ENCODE measurements around the gene TM9SF4.

The TM9SF4 gene

DNA sequence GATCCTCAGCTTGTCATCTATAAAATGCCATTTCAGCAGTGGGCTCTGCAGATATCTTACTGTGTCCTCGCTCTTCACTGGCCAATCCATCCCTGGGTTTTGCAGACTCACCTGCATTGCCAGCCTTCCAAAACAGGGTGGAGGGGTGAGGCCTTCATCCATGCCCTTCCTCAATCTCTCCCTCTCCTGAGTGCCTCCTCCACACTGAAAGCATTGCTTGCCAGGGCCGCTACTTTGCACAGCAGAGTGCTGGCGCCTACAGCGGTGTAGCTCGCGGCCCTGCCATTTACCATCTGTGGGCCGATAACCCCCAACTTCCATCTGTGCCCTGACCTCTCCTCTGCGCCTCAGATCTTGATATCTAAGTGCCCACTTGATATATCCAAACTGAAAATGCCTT is 29.4 kb downstream of the TM9SF4 start:
- Histone ChIP-seq H3K36me3 (ENCODE audit: control insufficient read depth in 2 of 2, insufficient read depth in 2 of 2, low read length in 2 of 2) (peaks cover 66 to 74% of the 10 kb centered on the region in 2 donors), H3K4me1 (ENCODE audit: control insufficient read depth in 2 of 2, insufficient read depth in 2 of 2, low read length in 2 of 2) (no peaks in the 10 kb centered on the region), H3K4me3 (ENCODE audit: low read length in 2 of 2) (no peak overlapping the region), H3K27me3 (ENCODE audit: control insufficient read depth in 2 of 2, insufficient read depth in 2 of 2, low read length in 2 of 2) (no peaks in the 10 kb centered on the region), H3K9ac (ENCODE audit: low read depth in 1 of 2, low read length in 2 of 2) (no peak overlapping the region), H3K27ac (ENCODE audit: low read depth in 2 of 2, low read length in 2 of 2) (no peak overlapping the region), H3K9me3 (ENCODE audit: control insufficient read depth in 2 of 2, low read length in 2 of 2) (no peaks in the 10 kb centered on the region)

DNA sequence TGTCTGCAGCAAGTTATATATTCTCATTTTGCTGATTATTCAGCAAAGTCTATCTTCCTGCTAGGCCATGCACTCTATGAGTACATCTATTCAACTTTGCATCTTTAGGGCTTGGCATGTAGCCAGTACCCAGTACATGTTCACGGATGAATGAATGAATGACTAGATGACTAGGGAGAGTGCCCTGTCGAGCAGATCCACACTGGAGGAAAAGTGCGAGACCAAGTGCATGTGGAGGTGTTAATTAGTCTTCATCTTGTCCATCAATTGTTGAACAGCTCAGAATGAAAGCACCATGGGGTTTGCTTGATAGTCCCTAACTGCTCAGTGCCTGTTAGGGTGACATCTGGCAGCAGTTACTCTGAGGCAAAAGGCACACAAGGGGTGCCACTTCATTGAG is 30.4 kb downstream of the TM9SF4 start:
- Histone ChIP-seq H3K27ac (ENCODE audit: low read depth in 2 of 2, low read length in 2 of 2) (no peak overlapping the region), H3K9ac (ENCODE audit: low read depth in 1 of 2, low read length in 2 of 2) (no peak overlapping the region), H3K36me3 (ENCODE audit: control insufficient read depth in 2 of 2, insufficient read depth in 2 of 2, low read length in 2 of 2) (peaks cover 72 to 82% of the 10 kb centered on the region in 2 donors), H3K9me3 (ENCODE audit: control insufficient read depth in 2 of 2, low read length in 2 of 2) (no peaks in the 10 kb centered on the region), H3K27me3 (ENCODE audit: control insufficient read depth in 2 of 2, insufficient read depth in 2 of 2, low read length in 2 of 2) (no peaks in the 10 kb centered on the region), H3K4me3 (ENCODE audit: low read length in 2 of 2) (no peak overlapping the region), H3K4me1 (ENCODE audit: control insufficient read depth in 2 of 2, insufficient read depth in 2 of 2, low read length in 2 of 2) (no peaks in the 10 kb centered on the region)

DNA sequence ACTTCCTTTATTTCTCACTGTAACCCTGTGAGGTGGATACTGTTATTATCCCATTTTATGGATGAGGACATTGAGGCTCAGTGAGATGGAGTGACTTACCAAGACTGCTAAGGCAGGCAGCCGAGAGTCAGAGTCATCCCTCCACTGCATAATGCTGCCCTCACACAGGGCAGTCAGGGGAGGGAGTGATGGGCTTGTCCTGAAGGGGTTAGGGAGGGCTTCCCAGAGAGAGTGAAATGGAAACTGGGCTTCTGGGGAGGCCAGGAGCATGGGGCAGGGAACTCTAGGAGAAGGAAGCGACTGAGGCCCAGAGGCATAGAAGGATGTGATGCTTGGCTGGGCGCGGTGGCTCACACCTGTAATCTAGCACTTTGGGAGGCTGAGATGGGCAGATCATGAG is 31.1 kb downstream of the TM9SF4 start:
- H3K9me3 ChIP-seq (ENCODE audit: control insufficient read depth in 2 of 2, low read length in 2 of 2): no peaks in the 10 kb centered on the region
- H3K27ac ChIP-seq (ENCODE audit: low read depth in 2 of 2, low read length in 2 of 2): no peak overlapping the region
- no peaks in the 10 kb centered on the region for H3K4me1 ChIP-seq (ENCODE audit: control insufficient read depth in 2 of 2, insufficient read depth in 2 of 2, low read length in 2 of 2)
- H3K27me3 ChIP-seq (ENCODE audit: control insufficient read depth in 2 of 2, insufficient read depth in 2 of 2, low read length in 2 of 2): no peaks in the 10 kb centered on the region
- peaks cover 74 to 86% of the 10 kb centered on the region in 2 donors for H3K36me3 ChIP-seq (ENCODE audit: control insufficient read depth in 2 of 2, insufficient read depth in 2 of 2, low read length in 2 of 2)
- no peak overlapping the region for H3K4me3 ChIP-seq (ENCODE audit: low read length in 2 of 2)
- H3K9ac ChIP-seq (ENCODE audit: low read depth in 1 of 2, low read length in 2 of 2): no peak overlapping the region

DNA sequence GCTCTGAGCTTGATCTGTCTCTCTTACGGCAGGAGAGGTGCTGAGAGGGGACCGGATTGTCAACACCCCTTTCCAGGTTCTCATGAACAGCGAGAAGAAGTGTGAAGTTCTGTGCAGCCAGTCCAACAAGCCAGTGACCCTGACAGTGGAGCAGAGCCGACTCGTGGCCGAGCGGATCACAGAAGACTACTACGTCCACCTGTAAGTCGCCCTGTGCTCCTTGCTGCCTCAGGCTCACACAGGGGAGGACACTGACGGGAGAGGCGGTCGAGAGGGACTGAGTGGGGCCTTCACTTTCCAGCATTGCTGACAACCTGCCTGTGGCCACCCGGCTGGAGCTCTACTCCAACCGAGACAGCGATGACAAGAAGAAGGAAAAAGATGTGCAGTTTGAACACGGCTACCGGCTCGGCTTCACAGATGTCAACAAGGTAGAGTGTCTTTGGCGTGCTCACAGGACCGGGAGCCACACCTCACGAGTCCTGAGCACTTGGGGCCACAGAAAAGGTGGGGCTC is 32.0 kb downstream of the TM9SF4 start:
- no peaks in the 10 kb centered on the region for H3K4me1 ChIP-seq (ENCODE audit: control insufficient read depth in 2 of 2, insufficient read depth in 2 of 2, low read length in 2 of 2)
- H3K4me3 ChIP-seq (ENCODE audit: low read length in 2 of 2): no peak overlapping the region
- H3K36me3 ChIP-seq (ENCODE audit: control insufficient read depth in 2 of 2, insufficient read depth in 2 of 2, low read length in 2 of 2): peaks cover 75 to 91% of the 10 kb centered on the region in 2 donors
- H3K9me3 ChIP-seq (ENCODE audit: control insufficient read depth in 2 of 2, low read length in 2 of 2): no peaks in the 10 kb centered on the region
- H3K27ac ChIP-seq (ENCODE audit: low read depth in 2 of 2, low read length in 2 of 2): no peak overlapping the region
- H3K9ac ChIP-seq (ENCODE audit: low read depth in 1 of 2, low read length in 2 of 2): no peak overlapping the region
- no peaks in the 10 kb centered on the region for H3K27me3 ChIP-seq (ENCODE audit: control insufficient read depth in 2 of 2, insufficient read depth in 2 of 2, low read length in 2 of 2)

DNA sequence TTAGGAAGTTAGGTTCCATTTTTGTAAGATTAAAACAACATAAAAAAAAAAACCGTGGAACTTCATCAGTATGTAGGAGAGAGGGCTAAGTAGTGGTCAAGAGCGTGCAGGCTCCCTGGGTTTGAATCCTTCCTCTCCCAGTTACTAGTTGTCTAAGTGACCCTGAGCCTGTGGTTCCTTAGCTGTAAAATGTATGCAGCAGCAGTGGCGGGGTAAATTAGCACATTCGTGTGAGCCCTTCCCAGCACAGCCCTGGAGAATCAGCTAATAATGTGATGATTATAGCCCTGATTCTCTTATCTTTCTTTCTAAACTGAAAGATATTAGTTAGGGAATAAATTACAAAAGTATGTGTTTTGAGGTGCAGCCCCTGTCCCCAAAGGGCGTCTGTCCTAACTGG is 32.6 kb downstream of the TM9SF4 start:
- Histone ChIP-seq H3K27ac (ENCODE audit: low read depth in 2 of 2, low read length in 2 of 2) (no peak overlapping the region), H3K9me3 (ENCODE audit: control insufficient read depth in 2 of 2, low read length in 2 of 2) (no peaks in the 10 kb centered on the region), H3K4me1 (ENCODE audit: control insufficient read depth in 2 of 2, insufficient read depth in 2 of 2, low read length in 2 of 2) (no peaks in the 10 kb centered on the region), H3K36me3 (ENCODE audit: control insufficient read depth in 2 of 2, insufficient read depth in 2 of 2, low read length in 2 of 2) (peaks cover 72 to 89% of the 10 kb centered on the region in 2 donors), H3K9ac (ENCODE audit: low read depth in 1 of 2, low read length in 2 of 2) (no peak overlapping the region), H3K4me3 (ENCODE audit: low read length in 2 of 2) (no peak overlapping the region), H3K27me3 (ENCODE audit: control insufficient read depth in 2 of 2, insufficient read depth in 2 of 2, low read length in 2 of 2) (no peaks in the 10 kb centered on the region)

DNA sequence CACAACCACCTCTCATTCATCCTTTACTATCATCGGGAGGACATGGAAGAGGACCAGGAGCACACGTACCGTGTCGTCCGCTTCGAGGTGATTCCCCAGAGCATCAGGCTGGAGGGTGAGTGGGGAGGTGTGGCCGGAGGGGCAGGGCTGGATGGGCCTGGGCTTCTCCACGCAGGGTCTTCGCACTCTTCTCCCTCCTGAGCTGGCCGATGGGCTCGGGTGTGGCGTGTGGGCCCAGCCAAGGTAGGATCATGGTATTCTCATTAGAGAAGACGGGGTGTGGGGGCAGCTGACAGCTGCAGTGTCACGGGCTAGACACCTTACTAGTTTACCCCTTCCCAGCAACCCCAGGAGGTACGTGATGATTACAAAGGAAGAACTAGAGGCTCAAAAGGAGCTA is 33.5 kb downstream of the TM9SF4 start:
- no peak overlapping the region for H3K27ac ChIP-seq (ENCODE audit: low read depth in 2 of 2, low read length in 2 of 2)
- H3K27me3 ChIP-seq (ENCODE audit: control insufficient read depth in 2 of 2, insufficient read depth in 2 of 2, low read length in 2 of 2): no peaks in the 10 kb centered on the region
- no peaks in the 10 kb centered on the region for H3K4me1 ChIP-seq (ENCODE audit: control insufficient read depth in 2 of 2, insufficient read depth in 2 of 2, low read length in 2 of 2)
- no peak overlapping the region for H3K9ac ChIP-seq (ENCODE audit: low read depth in 1 of 2, low read length in 2 of 2)
- no peaks in the 10 kb centered on the region for H3K9me3 ChIP-seq (ENCODE audit: control insufficient read depth in 2 of 2, low read length in 2 of 2)
- H3K4me3 ChIP-seq (ENCODE audit: low read length in 2 of 2): no peak overlapping the region
- peaks cover 64 to 82% of the 10 kb centered on the region in 2 donors for H3K36me3 ChIP-seq (ENCODE audit: control insufficient read depth in 2 of 2, insufficient read depth in 2 of 2, low read length in 2 of 2)

DNA sequence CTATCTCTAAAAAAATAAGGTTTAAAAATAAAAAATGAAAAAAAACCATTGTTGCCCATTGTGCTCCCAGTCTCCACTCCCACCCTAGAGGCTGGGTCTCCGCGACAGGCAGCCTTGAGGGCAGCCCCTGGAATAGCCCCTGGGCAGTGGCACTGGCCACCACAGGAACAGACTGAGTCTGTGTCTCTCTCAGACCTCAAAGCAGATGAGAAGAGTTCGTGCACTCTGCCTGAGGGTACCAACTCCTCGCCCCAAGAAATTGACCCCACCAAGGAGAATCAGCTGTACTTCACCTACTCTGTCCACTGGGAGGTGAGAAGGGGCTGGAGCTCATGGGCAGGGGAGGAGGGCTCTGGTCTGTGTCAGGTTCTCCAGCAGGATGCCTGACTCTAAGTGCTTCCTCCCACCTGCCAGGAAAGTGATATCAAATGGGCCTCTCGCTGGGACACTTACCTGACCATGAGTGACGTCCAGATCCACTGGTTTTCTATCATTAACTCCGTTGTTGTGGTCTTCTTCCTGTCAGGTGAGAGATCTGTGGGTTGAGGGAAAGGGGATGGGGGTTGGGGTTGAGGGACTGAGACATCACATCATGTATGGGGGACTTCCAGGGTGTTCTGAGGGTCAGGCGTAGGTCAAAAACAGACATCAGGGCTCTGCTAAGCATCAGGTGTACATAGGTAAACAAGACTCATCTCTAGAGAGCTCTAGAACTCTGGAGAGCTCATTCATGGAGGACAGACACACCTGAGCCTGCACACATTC is 35.6 kb downstream of the TM9SF4 start:
- Histone ChIP-seq H3K9me3 (ENCODE audit: control insufficient read depth in 2 of 2, low read length in 2 of 2) (no peaks in the 10 kb centered on the region), H3K27ac (ENCODE audit: low read depth in 2 of 2, low read length in 2 of 2) (no peak overlapping the region), H3K4me1 (ENCODE audit: control insufficient read depth in 2 of 2, insufficient read depth in 2 of 2, low read length in 2 of 2) (no peaks in the 10 kb centered on the region), H3K36me3 (ENCODE audit: control insufficient read depth in 2 of 2, insufficient read depth in 2 of 2, low read length in 2 of 2) (peaks cover 64 to 76% of the 10 kb centered on the region in 2 donors), H3K4me3 (ENCODE audit: low read length in 2 of 2) (no peak overlapping the region), H3K9ac (ENCODE audit: low read depth in 1 of 2, low read length in 2 of 2) (no peak overlapping the region), H3K27me3 (ENCODE audit: control insufficient read depth in 2 of 2, insufficient read depth in 2 of 2, low read length in 2 of 2) (no peaks in the 10 kb centered on the region)

DNA sequence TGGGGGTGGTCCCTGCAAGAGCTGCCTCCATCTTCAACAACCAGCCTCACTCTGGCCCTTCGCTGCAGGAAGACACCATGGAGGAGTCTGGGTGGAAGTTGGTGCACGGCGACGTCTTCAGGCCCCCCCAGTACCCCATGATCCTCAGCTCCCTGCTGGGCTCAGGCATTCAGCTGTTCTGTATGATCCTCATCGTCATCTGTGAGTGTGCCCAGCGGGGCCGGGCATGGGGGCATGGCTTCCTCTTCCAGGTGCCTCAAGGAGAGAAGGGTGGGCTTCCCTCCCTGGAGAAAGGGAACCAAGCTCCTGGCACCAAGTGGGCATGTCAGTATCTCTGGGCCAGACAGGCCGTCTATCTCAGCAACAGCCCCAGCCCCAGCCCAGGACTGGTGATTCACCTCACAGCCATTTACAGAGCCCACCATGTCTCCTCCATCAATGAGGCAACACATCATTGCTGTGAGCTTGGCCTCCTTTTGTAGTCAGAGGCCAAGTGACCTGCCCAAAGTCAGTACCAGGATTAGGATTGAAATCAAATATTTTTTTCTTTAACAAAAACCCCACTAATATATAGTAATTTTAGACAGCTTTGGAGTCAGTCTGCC is 40.2 kb downstream of the TM9SF4 start:
- Histone ChIP-seq H3K27me3 (ENCODE audit: control insufficient read depth in 2 of 2, insufficient read depth in 2 of 2, low read length in 2 of 2) (no peaks in the 10 kb centered on the region), H3K4me1 (ENCODE audit: control insufficient read depth in 2 of 2, insufficient read depth in 2 of 2, low read length in 2 of 2) (peaks cover 0 to 2% of the 10 kb centered on the region in 2 donors), H3K36me3 (ENCODE audit: control insufficient read depth in 2 of 2, insufficient read depth in 2 of 2, low read length in 2 of 2) (peaks cover 59 to 65% of the 10 kb centered on the region in 2 donors), H3K9ac (ENCODE audit: low read depth in 1 of 2, low read length in 2 of 2) (no peak overlapping the region), H3K27ac (ENCODE audit: low read depth in 2 of 2, low read length in 2 of 2) (no peak overlapping the region), H3K4me3 (ENCODE audit: low read length in 2 of 2) (no peak overlapping the region), H3K9me3 (ENCODE audit: control insufficient read depth in 2 of 2, low read length in 2 of 2) (no peaks in the 10 kb centered on the region)

DNA sequence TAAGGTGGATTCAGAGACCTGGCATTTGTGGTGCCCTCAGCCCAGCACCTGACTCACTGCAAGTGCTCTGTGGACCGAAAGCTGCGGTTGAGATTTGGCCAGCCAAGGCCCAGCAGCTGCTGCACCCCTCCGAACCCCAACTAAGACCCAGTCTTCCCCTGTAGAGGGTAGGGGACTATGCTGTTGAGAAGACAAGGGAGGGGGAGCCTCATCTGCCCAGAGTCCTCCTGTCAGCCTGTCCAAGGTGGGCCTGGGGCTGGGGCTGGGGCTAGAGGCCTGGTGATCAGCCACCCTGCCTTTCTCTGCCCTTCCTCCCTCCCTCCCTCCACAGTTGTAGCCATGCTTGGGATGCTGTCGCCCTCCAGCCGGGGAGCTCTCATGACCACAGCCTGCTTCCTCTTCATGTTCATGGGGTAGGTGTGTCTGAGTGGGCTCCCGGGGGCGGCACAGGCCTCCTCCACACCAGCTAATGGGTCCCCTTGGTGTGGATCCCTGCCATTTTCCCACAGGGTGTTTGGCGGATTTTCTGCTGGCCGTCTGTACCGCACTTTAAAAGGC is 40.9 kb downstream of the TM9SF4 start:
- peaks cover 52 to 58% of the 10 kb centered on the region in 2 donors for H3K36me3 ChIP-seq (ENCODE audit: control insufficient read depth in 2 of 2, insufficient read depth in 2 of 2, low read length in 2 of 2)
- no peak overlapping the region for H3K4me3 ChIP-seq (ENCODE audit: low read length in 2 of 2)

DNA sequence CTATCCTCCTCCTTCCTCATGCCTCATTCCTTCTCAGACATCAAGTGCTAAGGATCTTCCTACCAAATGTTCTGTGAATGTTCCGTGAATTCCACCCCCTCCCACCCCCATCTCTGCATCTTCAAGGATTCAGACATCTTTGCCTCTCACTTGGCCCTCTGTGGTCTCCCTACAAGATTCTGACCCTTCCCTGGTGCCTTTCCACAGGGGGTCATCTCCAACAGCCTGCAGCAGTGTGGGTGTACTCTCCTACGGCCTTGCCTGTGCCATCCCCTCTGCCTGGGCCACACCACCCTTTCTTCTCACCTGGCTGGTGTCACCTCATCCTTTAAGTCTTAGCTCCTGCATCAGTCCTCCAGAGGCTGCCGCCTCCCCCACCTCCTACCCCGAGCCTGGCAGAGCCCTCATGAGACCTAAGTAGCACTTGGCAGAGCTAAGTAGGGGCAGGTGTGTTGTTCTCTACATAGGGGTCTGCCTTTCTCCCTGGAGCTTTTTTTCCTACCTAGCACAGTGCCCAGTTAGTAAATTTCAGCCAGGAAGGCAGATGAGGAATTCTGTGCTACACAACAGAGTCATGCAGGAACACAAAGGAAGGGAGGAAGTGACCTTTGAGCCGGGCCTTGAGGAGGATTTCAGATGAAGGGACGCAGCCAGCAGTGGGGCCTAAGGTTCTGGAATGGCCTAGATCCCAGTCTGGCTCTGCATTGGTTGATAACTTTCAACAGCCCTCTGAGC is 43.1 kb downstream of the TM9SF4 start:
- H3K9ac ChIP-seq (ENCODE audit: low read depth in 1 of 2, low read length in 2 of 2): no peak overlapping the region
- H3K4me3 ChIP-seq (ENCODE audit: low read length in 2 of 2): no peak overlapping the region
- no peaks in the 10 kb centered on the region for H3K9me3 ChIP-seq (ENCODE audit: control insufficient read depth in 2 of 2, low read length in 2 of 2)
- no peaks in the 10 kb centered on the region for H3K27me3 ChIP-seq (ENCODE audit: control insufficient read depth in 2 of 2, insufficient read depth in 2 of 2, low read length in 2 of 2)
- peaks cover 4 to 6% of the 10 kb centered on the region in 2 donors for H3K4me1 ChIP-seq (ENCODE audit: control insufficient read depth in 2 of 2, insufficient read depth in 2 of 2, low read length in 2 of 2)
- H3K27ac ChIP-seq (ENCODE audit: low read depth in 2 of 2, low read length in 2 of 2): no peak overlapping the region
- peaks cover 42 to 50% of the 10 kb centered on the region in 2 donors for H3K36me3 ChIP-seq (ENCODE audit: control insufficient read depth in 2 of 2, insufficient read depth in 2 of 2, low read length in 2 of 2)

More for the DNA sequence above, 40.9 kb downstream of the TM9SF4 start:
- Histone ChIP-seq H3K27ac (ENCODE audit: low read depth in 2 of 2, low read length in 2 of 2) (no peak overlapping the region), H3K27me3 (ENCODE audit: control insufficient read depth in 2 of 2, insufficient read depth in 2 of 2, low read length in 2 of 2) (no peaks in the 10 kb centered on the region), H3K9ac (ENCODE audit: low read depth in 1 of 2, low read length in 2 of 2) (no peak overlapping the region), H3K4me1 (ENCODE audit: control insufficient read depth in 2 of 2, insufficient read depth in 2 of 2, low read length in 2 of 2) (peaks cover under 1 to 6% of the 10 kb centered on the region in 2 donors), H3K9me3 (ENCODE audit: control insufficient read depth in 2 of 2, low read length in 2 of 2) (no peaks in the 10 kb centered on the region)
